Measurements from ENCODE around the gene PDSS2. TPM values are rescaled to one million over a fixed set of nuclear protein-coding genes. Genes with fewer than 3 reads are reported as not detected.

Gene PDSS2
- total RNA-seq, 1 donor from 2014 or later: 10.7 TPM

DNA sequence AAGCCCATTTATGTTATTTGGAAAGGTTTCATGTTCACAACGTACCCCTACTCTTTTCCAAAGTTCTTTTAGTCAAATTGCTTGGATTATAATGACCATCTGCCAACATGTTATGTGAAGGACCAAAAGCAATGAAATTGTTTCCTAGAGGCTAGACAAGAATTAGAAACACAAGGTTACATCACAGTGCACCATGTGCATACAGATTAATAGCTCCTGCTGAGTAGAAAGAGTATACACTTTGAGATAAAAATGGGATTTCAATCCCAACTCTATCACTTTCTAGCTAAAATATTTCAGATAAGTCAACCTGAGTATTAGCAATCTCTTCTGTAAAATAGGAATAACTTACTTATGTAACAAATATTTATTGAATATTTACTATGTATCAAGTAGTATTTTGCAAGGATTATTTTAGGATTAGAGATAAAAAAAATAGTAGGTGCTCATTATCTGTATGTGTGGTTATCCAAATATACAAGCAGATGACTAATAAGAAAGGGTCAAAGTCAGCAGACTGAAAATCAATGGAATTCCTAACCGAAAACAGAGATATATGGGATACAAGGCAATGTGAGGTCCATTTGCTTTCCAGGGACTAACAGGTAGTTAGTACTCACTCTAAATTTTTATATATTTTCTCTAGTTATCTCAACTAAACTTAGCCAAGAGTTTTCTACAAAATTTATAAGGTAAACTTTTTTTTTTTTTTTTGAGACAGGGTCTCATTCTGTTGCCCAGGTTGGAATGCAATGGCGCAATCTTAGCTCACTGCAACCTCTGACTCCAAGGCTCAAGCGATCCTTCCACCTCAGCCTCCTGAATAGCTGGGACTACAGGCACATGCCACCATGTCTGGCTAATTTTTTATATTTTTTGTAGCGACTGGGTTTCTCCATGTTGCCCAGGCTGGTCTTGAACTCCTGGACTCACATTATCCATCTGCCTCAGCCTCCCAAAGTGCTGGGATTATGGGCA is 127.7 kb downstream of the PDSS2 start:
- TF ChIP-seq, protein P1, sequence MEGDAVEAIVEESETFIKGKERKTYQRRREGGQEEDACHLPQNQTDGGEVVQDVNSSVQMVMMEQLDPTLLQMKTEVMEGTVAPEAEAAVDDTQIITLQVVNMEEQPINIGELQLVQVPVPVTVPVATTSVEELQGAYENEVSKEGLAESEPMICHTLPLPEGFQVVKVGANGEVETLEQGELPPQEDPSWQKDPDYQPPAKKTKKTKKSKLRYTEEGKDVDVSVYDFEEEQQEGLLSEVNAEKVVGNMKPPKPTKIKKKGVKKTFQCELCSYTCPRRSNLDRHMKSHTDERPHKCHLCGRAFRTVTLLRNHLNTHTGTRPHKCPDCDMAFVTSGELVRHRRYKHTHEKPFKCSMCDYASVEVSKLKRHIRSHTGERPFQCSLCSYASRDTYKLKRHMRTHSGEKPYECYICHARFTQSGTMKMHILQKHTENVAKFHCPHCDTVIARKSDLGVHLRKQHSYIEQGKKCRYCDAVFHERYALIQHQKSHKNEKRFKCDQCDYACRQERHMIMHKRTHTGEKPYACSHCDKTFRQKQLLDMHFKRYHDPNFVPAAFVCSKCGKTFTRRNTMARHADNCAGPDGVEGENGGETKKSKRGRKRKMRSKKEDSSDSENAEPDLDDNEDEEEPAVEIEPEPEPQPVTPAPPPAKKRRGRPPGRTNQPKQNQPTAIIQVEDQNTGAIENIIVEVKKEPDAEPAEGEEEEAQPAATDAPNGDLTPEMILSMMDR (IDR thresholded peaks at IDR 0.05; ENCODE audit: unreplicated experiment): no peak
- Mint-ChIP-seq H3K27me3 (ENCODE audit: low read depth) (no peaks in the 10 kb centered on the region), H3K4me3 (no peak overlapping the region), H3K27ac (no peak overlapping the region), H3K9me3 (no peaks in the 10 kb centered on the region), H3K36me3 (no peaks in the 10 kb centered on the region), H3K4me1 (no peaks in the 10 kb centered on the region)
- DNase-seq (ENCODE audit: low spot score in 2 of 2, unreplicated experiment in 2 of 2): no peak

DNA sequence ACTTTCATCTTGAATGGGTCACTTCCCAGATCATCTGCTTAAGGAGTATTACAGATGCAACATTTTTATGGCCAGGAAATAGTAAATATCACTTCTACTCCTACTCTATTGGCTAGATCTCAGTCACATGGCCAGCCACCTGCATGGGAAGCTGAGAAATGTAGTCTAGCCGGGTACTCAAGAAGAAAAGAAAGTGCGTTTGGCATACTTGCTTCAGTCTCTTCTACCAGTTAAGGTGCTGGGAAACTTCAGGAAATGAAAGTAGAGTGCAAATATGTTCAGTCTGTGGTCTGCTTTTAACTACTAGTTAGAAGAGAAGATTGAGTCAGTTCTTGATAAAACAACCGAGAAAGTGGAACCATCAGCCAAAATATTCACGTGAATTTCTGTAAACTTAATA is 129.2 kb downstream of the PDSS2 start:
- Mint-ChIP-seq H3K4me1 (no peaks in the 10 kb centered on the region), H3K27me3 (ENCODE audit: low read depth) (no peaks in the 10 kb centered on the region), H3K36me3 (peaks cover 2% of the 10 kb centered on the region), H3K27ac (no peak overlapping the region), H3K4me3 (no peak overlapping the region), H3K9me3 (peaks cover 3% of the 10 kb centered on the region)
- TF ChIP-seq, protein P1 (IDR thresholded peaks at IDR 0.05; ENCODE audit: unreplicated experiment): no peak
- DNase-seq (ENCODE audit: low spot score in 2 of 2, unreplicated experiment in 2 of 2): no peak

DNA sequence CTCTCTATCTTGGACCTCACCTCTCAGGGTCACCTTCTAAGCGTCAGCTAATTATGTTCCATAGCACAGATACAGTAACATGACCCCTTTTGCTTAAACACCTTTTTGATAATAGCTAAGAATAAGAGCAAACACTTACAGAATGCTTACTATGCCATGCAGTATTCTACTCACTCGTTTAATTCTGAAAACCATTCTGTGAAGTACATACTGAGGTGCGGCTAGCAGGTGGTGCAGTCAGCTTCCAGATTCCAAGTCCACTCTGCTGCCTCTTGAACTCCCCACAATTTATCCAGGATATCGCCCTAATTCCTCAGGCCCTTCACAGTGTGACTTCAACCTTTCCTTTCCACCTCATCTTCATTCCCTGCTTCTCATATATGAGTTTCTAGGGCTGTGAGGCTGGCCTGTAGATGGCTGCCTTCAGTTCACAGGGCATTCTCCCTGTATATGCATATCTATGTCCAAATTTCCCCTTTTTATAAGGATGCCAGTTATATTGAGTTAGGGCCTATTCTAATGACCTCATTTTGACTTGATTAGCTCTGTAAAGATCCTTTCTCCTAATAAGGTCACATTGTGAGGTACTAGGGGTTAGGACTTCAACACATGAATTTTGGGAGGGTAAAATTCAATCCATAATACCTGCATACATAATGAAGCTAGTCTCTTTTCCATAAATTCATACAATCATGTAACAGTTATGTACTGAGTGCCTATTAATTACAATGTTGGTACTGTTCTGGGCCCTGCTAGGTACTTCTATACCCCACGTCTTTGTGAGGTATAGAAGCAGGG is 130.1 kb downstream of the PDSS2 start:
- Mint-ChIP-seq H3K36me3 (peaks cover 2% of the 10 kb centered on the region), H3K9me3 (peaks cover 3% of the 10 kb centered on the region), H3K4me1 (no peaks in the 10 kb centered on the region), H3K27me3 (ENCODE audit: low read depth) (no peaks in the 10 kb centered on the region), H3K27ac (no peak overlapping the region), H3K4me3 (no peak overlapping the region)
- DNase-seq (ENCODE audit: low spot score in 2 of 2, unreplicated experiment in 2 of 2): no peak
- TF ChIP-seq, protein P1 (IDR thresholded peaks at IDR 0.05; ENCODE audit: unreplicated experiment): no peak

GRCh38 chr6:107328081-107328480 is 131.3 kb downstream of the PDSS2 start:
- H3K27ac Mint-ChIP-seq: no peak overlapping the region
- peaks cover 2% of the 10 kb centered on the region for H3K36me3 Mint-ChIP-seq
- DNase-seq (ENCODE audit: low spot score in 2 of 2, unreplicated experiment in 2 of 2): no peak
- TF ChIP-seq, protein P1 (IDR thresholded peaks at IDR 0.05; ENCODE audit: unreplicated experiment): no peak
- H3K27me3 Mint-ChIP-seq (ENCODE audit: low read depth): no peaks in the 10 kb centered on the region
- H3K4me1 Mint-ChIP-seq: no peaks in the 10 kb centered on the region
- H3K9me3 Mint-ChIP-seq: peaks cover 3% of the 10 kb centered on the region
- no peak overlapping the region for H3K4me3 Mint-ChIP-seq

DNA sequence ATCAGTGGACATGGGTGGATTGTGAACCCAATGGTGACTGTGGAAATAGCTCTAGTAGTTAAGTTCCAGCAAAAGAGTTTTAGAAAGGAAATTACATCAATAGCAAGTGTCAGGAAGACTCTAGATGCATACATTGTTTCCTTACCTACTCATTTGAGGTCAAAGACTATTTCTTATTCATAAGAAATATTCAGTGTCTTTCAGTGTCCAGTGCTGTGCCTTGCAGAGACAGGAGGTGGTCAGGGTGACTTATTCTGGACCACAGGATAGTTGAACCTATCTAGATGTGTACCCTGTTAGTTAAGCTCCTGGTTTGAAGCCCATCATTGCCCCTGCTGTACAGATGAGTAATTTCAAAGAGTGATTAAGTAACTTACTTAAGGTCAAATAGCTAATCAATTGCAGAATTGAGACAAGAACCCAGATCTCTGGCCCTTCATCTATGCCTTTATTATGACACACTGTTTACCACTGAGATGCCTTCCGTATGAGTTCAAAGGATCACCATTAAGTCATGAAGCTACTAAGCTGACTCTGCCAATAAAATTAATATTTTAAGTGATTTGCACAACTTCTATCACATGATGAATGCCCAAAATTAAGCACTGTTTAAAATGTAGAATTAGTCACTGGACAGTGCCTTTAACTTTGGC is 136.1 kb downstream of the PDSS2 start:
- Mint-ChIP-seq H3K4me1 (no peaks in the 10 kb centered on the region), H3K36me3 (peaks cover 2% of the 10 kb centered on the region), H3K9me3 (peaks cover 3% of the 10 kb centered on the region), H3K27me3 (ENCODE audit: low read depth) (no peaks in the 10 kb centered on the region), H3K27ac (no peak overlapping the region), H3K4me3 (no peak overlapping the region)
- DNase-seq (ENCODE audit: low spot score in 2 of 2, unreplicated experiment in 2 of 2): no peak
- TF ChIP-seq, protein P1 (IDR thresholded peaks at IDR 0.05; ENCODE audit: unreplicated experiment): no peak
